Nephron (organoid): ENCODE data around the gene DDR1.

Source experiments
- H3K27ac Mint-ChIP-seq, 3 experiments: 2 replicates each; pipeline ENCODE4 v1.8.0; 2020; ENCODE audit warnings: mixed read lengths in 3 of 3, mild to moderate bottlenecking in 2 of 3, moderate library complexity in 1 of 3
- H3K27me3 Mint-ChIP-seq: 2 replicates; pipeline ENCODE4 v1.8.0; 2021; ENCODE audit warnings: low read depth, mild to moderate bottlenecking, moderate library complexity, mixed read lengths
- H3K36me3 Mint-ChIP-seq: 2 replicates; pipeline ENCODE4 v1.8.0; 2020; ENCODE audit warnings: low read depth, mixed read lengths
- H3K4me1 Mint-ChIP-seq: 2 replicates; pipeline ENCODE4 v1.8.0; 2020; ENCODE audit warnings: mixed read lengths
- H3K4me3 Mint-ChIP-seq, 3 experiments: 2 replicates each; pipeline ENCODE4 v1.8.0; 2020; ENCODE audit warnings: mild to moderate bottlenecking in 3 of 3, mixed read lengths in 3 of 3, moderate library complexity in 2 of 3
- H3K9me3 Mint-ChIP-seq: 2 replicates; pipeline ENCODE4 v1.8.0; 2020; ENCODE audit warnings: mixed read lengths
- CTCF ChIP-seq, 3 experiments: fragments of 200-600 bp; sonication (generic); IDR thresholded peaks; one replicate each; pipeline ENCODE4 v1.5.0; 2021; ENCODE audit warnings: antibody characterized with exemption in 3 of 3; ENCODE audit not compliant: unreplicated experiment in 3 of 3

Gene DDR1

DNA sequence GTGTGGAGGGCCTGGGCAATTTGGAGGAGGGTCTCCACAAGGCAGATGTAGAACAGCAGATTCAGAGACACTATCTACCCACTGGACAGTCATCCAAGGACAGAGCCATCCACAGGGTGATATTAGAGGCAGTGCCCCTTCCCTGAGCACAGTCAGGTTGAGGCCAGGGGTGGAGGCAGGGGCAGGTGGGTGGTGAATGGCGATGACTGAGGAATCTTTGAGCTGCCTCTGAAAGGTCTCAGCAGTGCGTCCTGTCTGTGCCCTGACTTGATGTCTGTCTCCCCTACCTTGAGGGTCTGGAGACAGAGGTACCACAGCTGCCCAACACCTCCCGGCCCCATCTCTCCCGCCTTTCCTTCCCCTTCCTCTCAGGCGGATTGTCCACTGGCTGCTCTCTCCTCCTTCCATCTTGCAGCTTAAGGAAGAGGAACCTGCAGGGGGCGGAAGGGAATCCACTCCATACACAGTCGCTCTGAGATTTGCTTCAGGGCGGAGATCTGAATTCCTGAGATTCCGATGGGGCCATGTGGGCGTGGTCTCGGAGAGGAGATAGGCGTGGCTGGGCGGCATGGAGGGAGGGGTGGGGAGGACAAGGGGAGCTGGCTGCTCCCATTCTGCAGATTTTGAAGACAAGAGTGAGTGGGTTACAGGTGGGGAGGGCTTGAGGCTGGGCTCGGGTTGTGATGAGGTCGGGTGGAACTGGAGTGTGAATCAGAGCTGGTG lies 58.2 kb downstream of the DDR1 start:
- H3K27me3 Mint-ChIP-seq: peaks cover 39% of the 10 kb centered on the region
- no peak overlapping the region for H3K4me3 Mint-ChIP-seq
- TF ChIP-seq CTCF (IDR thresholded peaks at IDR 0.05; ENCODE audit: unreplicated experiment in 3 of 3): peak; percentile 28 to 53 (median 41)
- peaks cover 5% of the 10 kb centered on the region for H3K4me1 Mint-ChIP-seq
- no peaks in the 10 kb centered on the region for H3K9me3 Mint-ChIP-seq
- peak overlapping the region in 1 of 3 experiments; percentile 6 for H3K27ac Mint-ChIP-seq
- H3K36me3 Mint-ChIP-seq: no peaks in the 10 kb centered on the region

- H3K4me1 Mint-ChIP-seq: peaks cover 5% of the 10 kb centered on the region
- H3K36me3 Mint-ChIP-seq: no peaks in the 10 kb centered on the region
- H3K9me3 Mint-ChIP-seq: no peaks in the 10 kb centered on the region
- TF ChIP-seq CTCF (IDR thresholded peaks at IDR 0.05; ENCODE audit: unreplicated experiment in 3 of 3): no peak
- H3K27ac Mint-ChIP-seq: peak overlapping the region in 1 of 3 experiments; percentile 43
- H3K4me3 Mint-ChIP-seq: no peak overlapping the region
- peaks cover 40% of the 10 kb centered on the region for H3K27me3 Mint-ChIP-seq
Measured at GRCh38 chr6:30944051-30944450, 59.7 kb downstream of the DDR1 start.

GRCh38 chr6:30945281-30945680 lies 61.0 kb downstream of the DDR1 start:
- Mint-ChIP-seq H3K4me1 (peaks cover 5% of the 10 kb centered on the region), H3K27me3 (peaks cover 36% of the 10 kb centered on the region), H3K27ac (no peak overlapping the region), H3K4me3 (no peak overlapping the region), H3K36me3 (no peaks in the 10 kb centered on the region), H3K9me3 (peaks cover 2% of the 10 kb centered on the region)
- no peak for TF ChIP-seq CTCF (IDR thresholded peaks at IDR 0.05; ENCODE audit: unreplicated experiment in 3 of 3)

- Mint-ChIP-seq H3K4me3 (no peak overlapping the region), H3K9me3 (peaks cover 15% of the 10 kb centered on the region), H3K4me1 (peaks cover 5% of the 10 kb centered on the region), H3K27ac (no peak overlapping the region), H3K36me3 (no peaks in the 10 kb centered on the region), H3K27me3 (peaks cover 48% of the 10 kb centered on the region)
- no peak for TF ChIP-seq CTCF (IDR thresholded peaks at IDR 0.05; ENCODE audit: unreplicated experiment in 3 of 3)
Measured at GRCh38 chr6:30947231-30947630, 62.9 kb downstream of the DDR1 start.

- peaks cover 15% of the 10 kb centered on the region for H3K9me3 Mint-ChIP-seq
- TF ChIP-seq CTCF (IDR thresholded peaks at IDR 0.05; ENCODE audit: unreplicated experiment in 3 of 3): no peak
- no peak overlapping the region for H3K27ac Mint-ChIP-seq
- H3K27me3 Mint-ChIP-seq: peaks cover 51% of the 10 kb centered on the region
- no peaks in the 10 kb centered on the region for H3K4me1 Mint-ChIP-seq
- H3K4me3 Mint-ChIP-seq: no peak overlapping the region
- H3K36me3 Mint-ChIP-seq: no peaks in the 10 kb centered on the region
Measured at GRCh38 chr6:30948811-30949210, 64.5 kb downstream of the DDR1 start.
